ENCODE measurements around the gene INPP5J.
"Not testable (repeated sequence)": the region's sequence is repeated elsewhere in the genome, so short reads cannot be mapped to it uniquely, and the experiment has no call there.

Gene INPP5J

DNA sequence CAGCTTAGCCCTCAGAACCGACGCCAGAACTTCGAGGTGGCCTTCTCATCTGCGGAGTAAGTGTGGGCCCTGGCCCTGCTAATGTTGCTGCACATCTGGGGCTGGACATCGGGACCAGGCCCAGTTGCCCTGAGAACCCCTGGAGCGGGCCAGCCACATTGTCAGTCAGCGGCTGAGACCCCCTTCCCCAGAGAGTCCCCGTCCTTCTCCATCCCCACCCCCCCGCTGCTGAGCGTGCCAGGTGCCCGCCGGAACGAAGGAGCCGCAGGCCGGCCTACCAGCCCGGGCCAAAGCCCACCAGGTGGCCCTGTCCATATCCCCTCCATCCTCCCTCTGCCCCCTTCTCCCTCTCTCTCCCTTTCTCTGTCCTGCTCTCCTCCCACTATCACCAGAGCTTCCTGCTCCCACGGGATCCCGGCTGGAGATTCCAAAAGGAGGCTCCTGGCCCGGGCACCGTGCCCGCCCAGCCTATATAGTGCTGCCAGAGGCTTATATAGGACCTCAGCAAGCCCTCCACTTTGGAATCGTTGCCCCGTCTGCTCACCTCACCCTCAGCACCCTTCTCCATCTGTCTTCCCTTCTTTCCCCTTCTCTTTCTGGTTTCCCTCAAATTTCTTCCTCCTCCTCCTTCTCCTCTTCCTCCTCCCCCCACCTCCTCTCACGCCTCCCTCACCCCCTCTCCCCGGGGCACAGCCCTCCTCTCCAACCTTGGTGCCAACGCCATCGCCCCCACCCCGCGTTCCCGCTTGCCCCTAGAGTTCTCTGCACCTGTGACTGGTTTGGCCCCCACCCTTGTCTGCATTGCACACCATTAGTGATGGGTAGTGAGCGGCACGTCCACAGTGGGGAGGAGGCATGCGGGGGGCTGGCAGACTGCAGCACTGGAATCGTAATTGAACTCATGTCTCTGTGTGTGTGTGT, 22.7 kb upstream of the INPP5J start:
- DNase-seq (ENCODE audit: low read depth in 3 of 3), result no peak

DNA sequence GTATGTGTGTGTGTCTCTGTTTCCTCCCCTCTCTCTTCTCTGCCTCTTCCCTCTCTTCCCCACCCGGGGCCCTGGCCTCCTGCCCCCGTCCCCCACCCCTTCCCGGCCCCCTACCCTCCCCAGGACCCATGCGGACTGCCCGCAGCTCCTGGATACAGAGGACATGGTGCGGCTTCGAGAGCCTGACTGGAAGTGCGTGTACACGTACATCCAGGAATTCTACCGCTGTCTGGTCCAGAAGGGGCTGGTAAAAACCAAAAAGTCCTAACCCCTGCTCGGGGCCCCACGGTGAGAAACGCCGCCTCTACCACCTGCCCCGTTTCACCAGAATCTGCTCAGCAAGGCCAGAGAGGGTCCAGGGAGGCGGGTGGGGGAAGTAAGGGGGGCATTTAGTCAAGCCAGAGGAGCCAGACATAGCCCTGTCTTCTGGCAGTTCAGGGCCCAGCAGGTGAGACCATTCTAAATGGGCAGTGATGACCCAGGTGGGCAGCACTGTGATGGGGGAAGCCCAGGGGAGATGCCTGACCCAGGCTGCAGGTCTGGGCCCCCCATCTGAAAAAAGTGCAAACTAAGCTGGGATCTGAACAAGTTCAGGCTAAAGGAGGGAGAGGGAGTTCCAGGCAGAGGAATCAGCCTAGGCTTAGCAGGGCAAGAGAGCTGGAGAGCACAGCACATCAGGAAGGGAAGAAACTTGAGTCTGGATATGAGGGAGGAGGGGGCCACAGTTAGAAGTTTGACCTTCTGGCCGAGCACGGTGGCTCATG, 21.8 kb upstream of the INPP5J start:
- no peak for DNase-seq (ENCODE audit: low read depth in 3 of 3)

GRCh38 chr22:31102441-31103081, 20.2 kb upstream of the INPP5J start:
- DNase-seq (ENCODE audit: low read depth in 3 of 3), result no peak

DNA sequence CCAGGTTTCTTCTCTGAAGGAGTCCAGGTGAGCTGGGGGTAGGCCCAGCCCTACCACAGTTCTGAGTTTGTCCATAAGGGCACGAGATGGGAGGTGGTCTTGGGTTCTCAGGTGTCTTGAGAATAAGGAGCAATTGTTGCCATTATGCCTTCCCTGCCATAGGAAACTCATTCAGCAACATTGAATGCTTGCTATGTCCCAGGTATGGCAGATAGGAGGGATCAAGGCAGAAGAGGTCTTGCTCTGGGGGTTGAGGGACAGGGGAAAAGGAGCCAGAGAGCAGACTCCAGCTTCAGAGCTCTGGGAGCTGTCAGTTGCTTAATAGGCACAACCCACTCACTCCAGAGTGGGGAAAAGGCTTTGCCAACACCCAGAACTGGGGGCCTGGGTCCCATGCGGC, 19.7 kb upstream of the INPP5J start:
- DNase-seq (ENCODE audit: low read depth in 3 of 3), result no peak

DNA sequence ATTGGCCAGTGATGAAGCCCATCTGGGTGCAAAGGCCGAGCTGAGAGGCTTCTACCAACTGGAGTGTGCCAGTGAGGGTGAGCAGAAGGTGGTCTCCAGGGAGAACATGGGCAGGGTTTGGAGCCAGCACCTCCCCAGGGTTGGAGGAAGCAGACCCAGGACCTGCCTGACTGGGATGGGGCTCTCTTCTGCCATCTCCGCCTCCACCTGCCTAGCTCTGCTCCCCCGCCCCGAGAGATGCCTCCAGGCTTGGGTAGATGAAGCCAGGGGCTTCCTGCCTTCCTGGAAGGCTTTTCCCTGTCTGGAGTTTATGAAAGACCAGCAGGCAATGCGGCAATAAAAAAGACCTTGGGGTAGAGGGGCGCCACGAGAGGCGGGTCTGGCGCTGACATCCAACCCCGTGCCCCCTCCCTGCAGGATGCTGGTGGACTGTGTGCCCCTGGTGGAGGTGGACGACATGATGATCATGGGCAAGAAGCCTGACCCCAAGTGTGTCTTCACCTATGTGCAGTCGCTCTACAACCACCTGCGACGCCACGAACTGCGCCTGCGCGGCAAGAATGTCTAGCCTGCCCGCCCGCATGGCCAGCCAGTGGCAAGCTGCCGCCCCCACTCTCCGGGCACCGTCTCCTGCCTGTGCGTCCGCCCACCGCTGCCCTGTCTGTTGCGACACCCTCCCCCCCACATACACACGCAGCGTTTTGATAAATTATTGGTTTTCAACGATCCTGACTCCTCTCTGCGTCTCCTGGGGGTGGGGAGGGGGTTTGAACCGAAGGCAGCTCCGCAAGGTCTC, 18.7 kb upstream of the INPP5J start:
- no peak for DNase-seq (ENCODE audit: low read depth in 3 of 3)

DNA sequence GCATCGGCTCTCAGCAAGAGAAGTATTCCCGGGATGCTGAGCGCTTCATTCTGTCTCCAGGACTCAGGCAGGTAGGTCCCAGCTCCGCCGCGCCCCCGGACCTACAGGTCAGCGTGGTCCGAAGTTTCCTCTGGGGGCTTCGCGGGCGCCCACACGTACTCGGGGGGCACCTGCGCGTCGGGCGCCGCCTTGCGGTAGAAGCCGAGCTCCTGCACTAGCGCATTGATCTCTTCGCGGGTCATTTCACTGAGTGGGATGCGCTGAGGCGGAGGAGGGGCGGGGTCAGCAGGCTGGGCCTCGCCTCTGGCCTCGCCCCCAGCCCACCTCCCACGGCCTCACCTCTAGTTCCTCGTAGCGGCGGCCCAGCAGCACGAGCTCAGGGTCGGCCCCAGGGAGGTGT, 17.9 kb upstream of the INPP5J start:
- DNase-seq (ENCODE audit: low read depth in 3 of 3), result no peak

DNA sequence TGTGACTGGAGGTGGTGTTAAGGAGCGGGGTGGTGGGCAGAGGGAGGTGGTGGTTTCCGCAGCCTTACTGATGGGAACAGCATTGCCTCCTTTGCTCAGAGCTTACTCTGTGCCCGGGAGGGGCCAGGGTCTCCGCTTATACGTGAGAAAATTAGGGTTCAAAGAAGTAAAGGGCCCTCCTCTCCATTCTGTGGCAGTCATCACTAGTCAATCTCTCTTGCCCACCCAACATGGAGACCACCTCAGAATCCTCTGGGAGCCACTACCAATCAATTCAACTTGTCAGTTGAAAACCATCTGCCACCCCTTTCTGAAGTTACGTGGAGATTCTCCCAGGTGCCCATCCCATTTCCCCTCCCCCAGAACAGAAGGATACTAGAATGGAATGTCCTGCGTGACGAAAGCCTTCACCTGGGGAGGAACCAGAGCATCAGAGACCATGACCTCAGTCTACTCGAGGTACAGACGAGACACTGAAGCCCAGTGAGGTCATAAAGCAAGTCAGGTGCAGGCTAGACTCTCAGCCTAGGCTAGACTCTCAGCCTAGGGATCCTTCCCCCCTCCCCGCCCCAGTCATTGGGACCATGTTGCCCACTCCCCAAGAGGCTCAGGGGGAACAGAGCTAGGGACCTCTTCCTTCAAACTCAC, 17.4 kb upstream of the INPP5J start:
- DNase-seq (ENCODE audit: low read depth in 3 of 3), result no peak

DNA sequence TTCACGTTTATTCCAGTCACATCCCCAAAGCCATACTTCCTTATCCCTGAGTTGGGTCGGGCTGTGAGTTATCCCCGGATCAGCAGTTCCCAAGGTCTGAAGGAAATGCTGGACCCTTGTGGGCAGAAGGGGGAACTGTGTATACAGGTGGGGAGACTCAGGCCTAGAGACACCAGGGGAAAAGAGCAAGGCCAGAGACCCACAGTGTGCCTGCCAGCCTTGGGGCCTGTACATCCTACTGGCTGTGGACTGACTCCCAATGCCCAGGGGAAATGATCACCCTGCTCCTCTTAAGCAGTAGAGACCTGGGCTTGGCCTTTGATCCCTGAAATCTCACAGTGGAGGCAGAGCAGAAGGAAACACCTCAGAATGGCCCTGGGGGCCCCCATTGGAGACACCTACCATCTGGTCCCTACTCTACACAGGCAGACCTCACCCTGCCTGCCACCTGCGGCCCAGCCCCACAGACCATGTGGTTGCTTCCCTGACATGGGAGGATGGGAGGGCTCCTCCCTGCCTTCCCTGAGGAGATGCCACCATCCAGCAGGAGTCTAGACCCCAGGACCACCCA, 16.7 kb upstream of the INPP5J start:
- no peak for DNase-seq (ENCODE audit: low read depth in 3 of 3)

GRCh38 chr22:31106731-31107177, 16.0 kb upstream of the INPP5J start:
- no peak for DNase-seq (ENCODE audit: low read depth in 3 of 3)

DNA sequence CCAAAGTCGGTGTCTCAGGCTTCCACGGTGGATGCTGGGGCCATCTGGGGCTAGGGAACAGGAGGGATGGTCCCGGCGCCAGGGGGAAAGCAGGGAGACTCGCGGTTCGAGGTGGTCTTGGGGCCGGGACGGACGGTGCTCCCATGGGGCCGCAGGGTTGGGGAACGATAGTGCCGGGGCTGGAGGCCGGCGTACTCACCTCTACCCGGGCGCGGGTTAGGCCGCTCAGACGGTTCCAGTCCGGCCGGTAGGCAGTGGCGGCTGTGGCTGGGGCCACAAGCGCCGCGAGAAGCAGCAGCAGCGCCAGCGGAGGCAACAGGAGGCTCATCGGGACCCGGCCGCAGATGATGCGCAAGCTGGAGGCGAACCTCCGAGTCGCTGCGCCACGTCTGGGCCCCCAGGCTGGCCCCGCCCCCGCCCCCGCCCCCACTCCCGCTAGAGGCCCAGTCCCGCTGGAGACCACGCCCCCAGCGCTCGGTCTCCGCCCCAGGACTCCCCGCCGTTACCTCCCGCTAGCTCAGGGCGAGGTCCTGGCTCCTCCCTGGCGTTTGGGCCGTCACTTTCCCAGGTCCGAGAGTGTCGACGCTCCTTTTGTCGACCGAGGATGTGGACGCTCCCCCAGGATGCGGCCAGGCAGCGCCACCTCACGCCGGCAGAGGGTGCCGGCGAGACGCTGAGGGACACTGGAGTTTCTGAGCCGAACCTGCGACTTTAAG, 15.4 kb upstream of the INPP5J start, which contains the start of gene SELENOM:
TSS of gene SELENOM (minus strand) at position 391 of the 716 bp plus-strand sequence. CDS start at position 328, 63 bp downstream.
- peak; percentile 79 to 85 (median 85) for DNase-seq (ENCODE audit: low read depth in 3 of 3)

DNA sequence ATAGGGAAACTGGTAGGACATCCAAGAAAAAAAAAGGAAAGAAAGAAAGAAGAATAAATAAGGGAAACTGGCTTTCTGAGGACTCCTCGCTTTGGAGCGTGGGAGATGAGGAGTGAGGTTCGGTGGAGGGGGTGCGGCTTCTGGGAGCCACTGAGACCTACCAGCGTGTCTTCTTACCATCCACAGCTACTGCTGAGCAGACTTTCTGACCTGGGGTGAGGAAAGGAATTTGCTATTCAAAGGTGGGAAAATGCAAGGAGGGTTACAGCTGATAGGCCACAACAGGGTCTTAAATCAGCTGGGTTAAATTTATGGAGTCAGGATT, 14.9 kb upstream of the INPP5J start:
- DNase-seq (ENCODE audit: low read depth in 3 of 3), result no peak

- DNase-seq (ENCODE audit: low read depth in 3 of 3), result not testable (repeated sequence)
These were observed 10.1 kb upstream of the INPP5J start for GRCh38 chr22:31112547-31113091.

DNA sequence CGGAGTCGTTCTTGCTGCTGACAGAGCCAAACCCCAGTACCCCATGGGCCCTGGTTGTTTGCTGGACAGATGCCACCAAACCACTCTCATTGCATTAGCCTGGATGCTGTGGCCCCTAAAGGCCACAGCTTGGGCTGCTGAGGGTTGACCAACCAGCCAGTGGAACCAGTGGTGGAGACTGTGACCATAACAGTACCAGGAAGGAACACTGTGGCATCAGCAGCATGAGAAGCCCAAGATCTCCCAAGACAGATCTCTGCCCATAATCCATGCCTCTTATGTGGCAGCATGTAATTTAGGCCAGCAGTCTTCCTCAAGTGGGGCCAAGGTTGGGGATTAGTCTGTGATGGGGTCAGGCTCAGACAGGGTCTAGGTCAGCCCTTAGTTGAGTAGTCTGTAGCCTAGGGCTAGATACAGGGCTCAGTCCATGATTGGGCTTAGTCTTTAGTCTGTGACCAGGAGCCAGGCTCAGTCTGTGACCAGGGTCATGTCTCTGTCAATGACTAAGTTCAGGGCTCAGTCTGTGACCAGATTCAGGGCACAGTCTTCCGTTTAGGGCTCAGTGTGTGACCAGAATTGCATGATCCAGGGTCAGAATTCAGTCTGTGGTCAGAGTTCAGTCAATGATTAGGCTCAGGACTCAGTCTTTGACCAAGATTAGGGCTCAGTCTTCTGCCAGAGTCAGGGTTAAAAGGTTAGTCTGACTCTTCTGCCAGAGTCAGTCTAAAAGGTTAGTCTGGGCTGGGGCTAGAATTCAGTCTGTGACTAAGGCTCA, 4.5 kb upstream of the INPP5J start:
- DNase-seq (ENCODE audit: low read depth in 3 of 3), result no peak

DNA sequence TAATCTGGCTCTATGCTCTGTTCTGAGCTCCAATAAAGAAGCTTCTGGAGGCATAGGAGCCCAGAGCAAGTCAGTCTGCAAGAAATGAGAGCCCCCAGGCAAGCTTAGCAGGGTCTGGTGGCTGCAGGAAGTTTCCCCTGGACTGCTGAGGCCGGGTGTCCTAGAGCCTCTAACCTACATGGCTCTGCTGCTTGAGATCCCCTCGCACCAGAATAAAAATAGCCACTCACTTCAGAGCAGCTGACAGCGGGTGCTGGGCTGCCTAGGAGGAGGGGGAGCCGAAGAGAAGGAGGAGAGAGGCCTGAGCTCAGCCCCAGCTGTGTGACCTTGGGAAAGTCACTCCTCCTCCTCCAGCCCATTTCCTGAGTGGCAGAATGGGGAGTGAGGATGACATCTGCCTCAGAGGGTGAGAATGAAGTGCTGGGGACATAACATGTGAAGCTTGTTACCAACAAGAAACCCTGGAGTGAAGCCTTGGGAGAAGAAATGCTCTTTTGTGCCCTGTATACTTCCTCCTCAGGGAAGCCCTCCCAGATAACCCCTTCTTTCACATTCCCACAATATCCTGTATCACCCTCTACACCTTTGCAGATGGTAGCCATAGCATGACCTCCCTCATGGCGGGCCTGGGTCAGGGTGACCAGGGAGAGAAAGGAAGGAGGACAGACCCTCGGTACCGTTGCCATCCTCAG, 3.6 kb upstream of the INPP5J start:
- DNase-seq (ENCODE audit: low read depth in 3 of 3), result no peak

GRCh38 chr22:31120230-31120629, 2.5 kb upstream of the INPP5J start:
- no peak for DNase-seq (ENCODE audit: low read depth in 3 of 3)

- DNase-seq (ENCODE audit: low read depth in 3 of 3), result no peak
These were observed 2.1 kb upstream of the INPP5J start for GRCh38 chr22:31120642-31121041.

DNA sequence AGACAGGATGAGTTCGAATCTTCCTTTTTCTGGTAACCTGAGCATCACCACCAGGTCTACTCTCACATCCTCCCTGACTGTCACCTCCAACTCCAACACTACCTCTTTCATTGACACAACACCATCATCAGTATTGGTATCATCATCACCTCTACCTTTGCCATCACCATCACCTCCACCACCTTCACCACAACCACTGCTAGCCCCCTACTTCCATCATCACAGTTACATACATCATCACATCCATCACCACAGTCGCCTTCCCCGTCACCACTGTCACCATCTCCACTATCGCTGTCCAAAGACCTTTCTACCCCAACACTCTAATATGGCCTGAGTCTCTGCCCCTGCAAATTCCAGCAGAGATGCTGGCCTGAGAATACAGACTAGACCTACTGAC, 1.4 kb upstream of the INPP5J start:
- DNase-seq (ENCODE audit: low read depth in 3 of 3), result no peak

GRCh38 chr22:31122196-31122531, 602 bp upstream of the INPP5J start:
- no peak for DNase-seq (ENCODE audit: low read depth in 3 of 3)

DNA sequence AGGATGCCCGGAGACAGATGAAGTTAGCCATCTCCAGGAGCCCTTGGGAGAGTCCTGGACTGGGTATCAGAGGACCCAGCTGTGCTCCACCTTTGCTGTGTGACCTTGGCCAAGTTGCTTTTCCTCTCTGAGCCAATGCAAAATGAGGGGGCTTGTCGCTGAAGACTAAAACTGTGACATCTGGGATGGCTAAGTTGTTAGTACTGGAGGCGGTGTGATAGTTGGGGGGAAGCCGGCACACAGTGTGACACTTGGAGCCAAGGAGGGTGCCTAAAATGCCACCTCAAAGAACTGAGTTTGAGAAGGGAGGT, 481 bp downstream of the INPP5J start:
- no peak for DNase-seq (ENCODE audit: low read depth in 3 of 3)

All from stimulated activated CD4-positive, alpha-beta T cell treated with anti-CD3 and anti-CD28 coated beads, TNF-alpha, amount 100 ng/mL, for 48 hours (primary cell).